Measurements from ENCODE around the gene KCNIP4. TPM values are rescaled to one million over a fixed set of nuclear protein-coding genes. Genes with fewer than 3 reads are reported as not detected.

KCNIP4 gene
- total and polyA plus RNA-seq, 2 experiments from 2014 or later: 0.14 to 0.63 TPM

DNA sequence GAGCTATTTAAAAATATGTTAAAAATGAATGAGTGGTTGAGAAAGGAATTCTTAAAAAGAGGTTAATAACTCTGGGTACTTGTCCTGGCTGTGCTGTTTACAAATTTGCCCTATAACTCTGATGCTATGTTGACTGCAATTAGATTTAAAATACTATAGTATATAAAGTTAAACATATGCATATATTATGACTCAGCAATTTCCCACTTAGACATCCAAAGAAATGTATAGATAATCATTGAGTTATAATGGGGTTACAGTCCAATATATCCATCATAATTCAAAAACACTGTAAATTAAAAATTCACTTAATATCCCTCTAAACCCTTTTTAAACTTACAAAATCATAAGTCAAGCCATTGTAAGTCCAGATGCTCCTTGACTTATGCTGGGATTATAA is 818.0 kb downstream of the KCNIP4 start (continued):
- TF ChIP-seq, protein P1, sequence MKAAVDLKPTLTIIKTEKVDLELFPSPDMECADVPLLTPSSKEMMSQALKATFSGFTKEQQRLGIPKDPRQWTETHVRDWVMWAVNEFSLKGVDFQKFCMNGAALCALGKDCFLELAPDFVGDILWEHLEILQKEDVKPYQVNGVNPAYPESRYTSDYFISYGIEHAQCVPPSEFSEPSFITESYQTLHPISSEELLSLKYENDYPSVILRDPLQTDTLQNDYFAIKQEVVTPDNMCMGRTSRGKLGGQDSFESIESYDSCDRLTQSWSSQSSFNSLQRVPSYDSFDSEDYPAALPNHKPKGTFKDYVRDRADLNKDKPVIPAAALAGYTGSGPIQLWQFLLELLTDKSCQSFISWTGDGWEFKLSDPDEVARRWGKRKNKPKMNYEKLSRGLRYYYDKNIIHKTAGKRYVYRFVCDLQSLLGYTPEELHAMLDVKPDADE (IDR thresholded peaks at IDR 0.05): no peak
- TF ChIP-seq NANOG (IDR thresholded peaks at IDR 0.05; ENCODE audit: borderline replicate concordance): no peak
- no peak for TF ChIP-seq EZH2 (IDR thresholded peaks at IDR 0.05; ENCODE audit: low read depth, unreplicated experiment)
- TF ChIP-seq, protein P2, sequence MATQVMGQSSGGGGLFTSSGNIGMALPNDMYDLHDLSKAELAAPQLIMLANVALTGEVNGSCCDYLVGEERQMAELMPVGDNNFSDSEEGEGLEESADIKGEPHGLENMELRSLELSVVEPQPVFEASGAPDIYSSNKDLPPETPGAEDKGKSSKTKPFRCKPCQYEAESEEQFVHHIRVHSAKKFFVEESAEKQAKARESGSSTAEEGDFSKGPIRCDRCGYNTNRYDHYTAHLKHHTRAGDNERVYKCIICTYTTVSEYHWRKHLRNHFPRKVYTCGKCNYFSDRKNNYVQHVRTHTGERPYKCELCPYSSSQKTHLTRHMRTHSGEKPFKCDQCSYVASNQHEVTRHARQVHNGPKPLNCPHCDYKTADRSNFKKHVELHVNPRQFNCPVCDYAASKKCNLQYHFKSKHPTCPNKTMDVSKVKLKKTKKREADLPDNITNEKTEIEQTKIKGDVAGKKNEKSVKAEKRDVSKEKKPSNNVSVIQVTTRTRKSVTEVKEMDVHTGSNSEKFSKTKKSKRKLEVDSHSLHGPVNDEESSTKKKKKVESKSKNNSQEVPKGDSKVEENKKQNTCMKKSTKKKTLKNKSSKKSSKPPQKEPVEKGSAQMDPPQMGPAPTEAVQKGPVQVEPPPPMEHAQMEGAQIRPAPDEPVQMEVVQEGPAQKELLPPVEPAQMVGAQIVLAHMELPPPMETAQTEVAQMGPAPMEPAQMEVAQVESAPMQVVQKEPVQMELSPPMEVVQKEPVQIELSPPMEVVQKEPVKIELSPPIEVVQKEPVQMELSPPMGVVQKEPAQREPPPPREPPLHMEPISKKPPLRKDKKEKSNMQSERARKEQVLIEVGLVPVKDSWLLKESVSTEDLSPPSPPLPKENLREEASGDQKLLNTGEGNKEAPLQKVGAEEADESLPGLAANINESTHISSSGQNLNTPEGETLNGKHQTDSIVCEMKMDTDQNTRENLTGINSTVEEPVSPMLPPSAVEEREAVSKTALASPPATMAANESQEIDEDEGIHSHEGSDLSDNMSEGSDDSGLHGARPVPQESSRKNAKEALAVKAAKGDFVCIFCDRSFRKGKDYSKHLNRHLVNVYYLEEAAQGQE (IDR thresholded peaks at IDR 0.05; ENCODE audit: unreplicated experiment): no peak
- TF ChIP-seq STAT1 (IDR thresholded peaks at IDR 0.05; ENCODE audit: unreplicated experiment): no peak

DNA sequence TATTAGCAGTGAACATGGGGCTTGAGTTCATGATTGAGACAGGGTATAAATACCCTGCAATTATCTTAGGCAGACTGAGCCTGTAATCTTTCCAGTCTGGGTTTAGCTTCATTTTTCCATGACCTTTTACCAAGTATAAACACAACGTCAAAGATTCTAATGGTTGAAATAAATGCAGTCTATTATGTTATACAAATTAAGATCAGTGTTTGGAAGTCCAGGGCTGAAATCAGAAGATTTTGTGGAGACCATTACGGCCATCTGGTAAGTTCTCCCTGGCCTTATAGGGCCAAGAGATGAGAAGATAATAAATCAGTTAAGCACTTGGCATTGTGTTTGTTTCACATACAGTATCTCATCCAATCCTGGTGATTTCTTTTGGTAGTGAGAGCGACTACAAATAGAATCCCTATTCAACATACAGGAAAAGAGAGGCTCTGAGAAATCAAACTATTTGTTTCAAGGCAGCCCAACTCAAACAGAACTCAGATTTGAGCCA is 822.5 kb downstream of the KCNIP4 start:
- Histone ChIP-seq H3F3A (replicated peaks; ENCODE audit: low read depth) (no peaks in the 10 kb centered on the region), H3K9me2 (ENCODE audit: insufficient read depth) (0 out of 2 replicates have a peak, but pooled peaks cover 9% of the 10 kb centered on the region), H3K79me2 (replicated peaks; ENCODE audit: insufficient read depth) (no peaks in the 10 kb centered on the region), H3K4me1 (ENCODE audit: insufficient read depth) (no peaks in the 10 kb centered on the region), H2AFZ (no peak overlapping the region), H3K27me3 (ENCODE audit: insufficient read depth) (no peaks in the 10 kb centered on the region), H3K4me3 (no peak overlapping the region), H3K36me3 (ENCODE audit: insufficient read depth) (no peaks in the 10 kb centered on the region), H4K20me1 (replicated peaks; ENCODE audit: insufficient read depth) (no peaks in the 10 kb centered on the region), H3K4me2 (no peak overlapping the region), H3K27ac (ENCODE audit: low read depth) (no peak overlapping the region)
- TF ChIP-seq, protein P1 (IDR thresholded peaks at IDR 0.05): no peak
- TF ChIP-seq EZH2 (IDR thresholded peaks at IDR 0.05; ENCODE audit: low read depth, unreplicated experiment) (no peak), POLR2AphosphoS5 (IDR thresholded peaks at IDR 0.05; ENCODE audit: low read depth) (no peak)
- TF ChIP-seq, protein P3, sequence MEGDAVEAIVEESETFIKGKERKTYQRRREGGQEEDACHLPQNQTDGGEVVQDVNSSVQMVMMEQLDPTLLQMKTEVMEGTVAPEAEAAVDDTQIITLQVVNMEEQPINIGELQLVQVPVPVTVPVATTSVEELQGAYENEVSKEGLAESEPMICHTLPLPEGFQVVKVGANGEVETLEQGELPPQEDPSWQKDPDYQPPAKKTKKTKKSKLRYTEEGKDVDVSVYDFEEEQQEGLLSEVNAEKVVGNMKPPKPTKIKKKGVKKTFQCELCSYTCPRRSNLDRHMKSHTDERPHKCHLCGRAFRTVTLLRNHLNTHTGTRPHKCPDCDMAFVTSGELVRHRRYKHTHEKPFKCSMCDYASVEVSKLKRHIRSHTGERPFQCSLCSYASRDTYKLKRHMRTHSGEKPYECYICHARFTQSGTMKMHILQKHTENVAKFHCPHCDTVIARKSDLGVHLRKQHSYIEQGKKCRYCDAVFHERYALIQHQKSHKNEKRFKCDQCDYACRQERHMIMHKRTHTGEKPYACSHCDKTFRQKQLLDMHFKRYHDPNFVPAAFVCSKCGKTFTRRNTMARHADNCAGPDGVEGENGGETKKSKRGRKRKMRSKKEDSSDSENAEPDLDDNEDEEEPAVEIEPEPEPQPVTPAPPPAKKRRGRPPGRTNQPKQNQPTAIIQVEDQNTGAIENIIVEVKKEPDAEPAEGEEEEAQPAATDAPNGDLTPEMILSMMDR (conservative IDR thresholded peaks at IDR 0.05; ENCODE audit: low read depth in 2 of 2): no peak
- no peak overlapping the region for H3K27ac Mint-ChIP-seq
- no peak overlapping the region for H3K4me3 Mint-ChIP-seq
- peaks cover 14% of the 10 kb centered on the region; the same call in 2 of the 3 replicates for H3K9me3 Mint-ChIP-seq
- peaks cover 4% of the 10 kb centered on the region; the same call in 2 of the 3 replicates for H3K36me3 Mint-ChIP-seq (ENCODE audit: low read depth)
- DNase-seq (ENCODE audit: low spot score): no peak
- H3K27me3 Mint-ChIP-seq (ENCODE audit: insufficient read depth, low read depth, poor library complexity): peaks cover 2% of the 10 kb centered on the region
- H3K4me1 Mint-ChIP-seq: no peaks in the 10 kb centered on the region
- no peak for ATAC-seq
